Effector memory CD8-positive, alpha-beta T cell (primary cell): ENCODE data around the gene DNAJB4.
"Not testable (repeated sequence)": the region's sequence is repeated elsewhere in the genome, so short reads cannot be mapped to it uniquely, and the experiment has no call there.

Experiments
- ATAC-seq: fragments of 150-1000 bp; cut with Tn5 transposase; replicated peaks from 2 replicates; pipeline ENCODE4 v1.10.0; 2021; ENCODE audit warnings: mild to moderate bottlenecking, moderate library complexity
- DNase-seq, 3 experiments: peaks; one replicate each; pipeline ENCODE4 v3.0.0; 2021
- H3K27ac Mint-ChIP-seq, 2 donors: one replicate each; pipeline ENCODE4 v1.8.0; 2022; ENCODE audit warnings: mild to moderate bottlenecking in 2 of 2, mixed read lengths in 2 of 2, moderate library complexity in 2 of 2
- H3K27me3 Mint-ChIP-seq, 2 donors: one replicate each; pipeline ENCODE4 v1.8.0; 2022; ENCODE audit warnings: mixed read lengths in 2 of 2
- H3K36me3 Mint-ChIP-seq: one replicate; pipeline ENCODE4 v1.8.0; 2022; ENCODE audit warnings: mild to moderate bottlenecking, moderate library complexity, mixed read lengths; ENCODE audit not compliant: insufficient read depth
- H3K4me1 Mint-ChIP-seq, 2 donors: one replicate each; pipeline ENCODE4 v1.8.0; 2022; ENCODE audit warnings: low read depth in 2 of 2, mixed read lengths in 2 of 2
- H3K4me3 Mint-ChIP-seq, 2 donors: one replicate each; pipeline ENCODE4 v1.8.0; 2022; ENCODE audit warnings: mild to moderate bottlenecking in 2 of 2, mixed read lengths in 2 of 2, moderate library complexity in 2 of 2
- H3K9me3 Mint-ChIP-seq, 2 donors: one replicate each; pipeline ENCODE4 v1.8.0; 2022; ENCODE audit warnings: mixed read lengths in 2 of 2

The DNAJB4 gene

GRCh38 chr1:78003070-78003746 is 1.5 kb upstream of the DNAJB4 start:
- Mint-ChIP-seq H3K4me3 (peak overlapping the region in 1 of 2 donors; percentile 95), H3K36me3 (peaks cover 15% of the 10 kb centered on the region), H3K27me3 (no peaks in the 10 kb centered on the region), H3K4me1 (peaks cover 8 to 26% of the 10 kb centered on the region in 2 donors), H3K9me3 (no peaks in the 10 kb centered on the region), H3K27ac (peak overlapping the region; percentile 97 to 100)
- ATAC-seq (no peak), DNase-seq (no peak)

GRCh38 chr1:78003882-78004718 is 639 bp upstream of the DNAJB4 start:
- Mint-ChIP-seq H3K27me3 (no peaks in the 10 kb centered on the region), H3K4me3 (peak overlapping the region; percentile 87 to 95), H3K36me3 (peaks cover 15% of the 10 kb centered on the region), H3K4me1 (peaks cover 8 to 26% of the 10 kb centered on the region in 2 donors), H3K27ac (peak overlapping the region; percentile 97 to 100), H3K9me3 (no peaks in the 10 kb centered on the region)
- DNase-seq (peak; percentile 6 to 34 (median 13)), ATAC-seq (peak; percentile 48)

- H3K36me3 Mint-ChIP-seq = peaks cover 15% of the 10 kb centered on the region
- DNase-seq = no peak
- no peaks in the 10 kb centered on the region for H3K27me3 Mint-ChIP-seq
- H3K27ac Mint-ChIP-seq = peak overlapping the region; percentile 97 to 100
- peak overlapping the region; percentile 87 to 95 for H3K4me3 Mint-ChIP-seq
- peaks cover 8 to 26% of the 10 kb centered on the region in 2 donors for H3K4me1 Mint-ChIP-seq
- no peak for ATAC-seq
- H3K9me3 Mint-ChIP-seq = no peaks in the 10 kb centered on the region
Measured at GRCh38 chr1:78005448-78005722, 646 bp downstream of the DNAJB4 start.

- H3K36me3 Mint-ChIP-seq = peaks cover 15% of the 10 kb centered on the region
- H3K4me3 Mint-ChIP-seq = peak overlapping the region; percentile 87 to 95
- DNase-seq (no peak), ATAC-seq (no peak)
- peak overlapping the region; percentile 97 to 100 for H3K27ac Mint-ChIP-seq
- no peaks in the 10 kb centered on the region for H3K9me3 Mint-ChIP-seq
- H3K27me3 Mint-ChIP-seq = no peaks in the 10 kb centered on the region
- peaks cover 8 to 26% of the 10 kb centered on the region in 2 donors for H3K4me1 Mint-ChIP-seq
Measured at GRCh38 chr1:78005755-78006154, 1.0 kb downstream of the DNAJB4 start.

- ATAC-seq = no peak
- Mint-ChIP-seq H3K4me1 (peaks cover 8 to 26% of the 10 kb centered on the region in 2 donors), H3K9me3 (no peaks in the 10 kb centered on the region), H3K27me3 (no peaks in the 10 kb centered on the region), H3K4me3 (no peak overlapping the region), H3K36me3 (peaks cover 15% of the 10 kb centered on the region), H3K27ac (no peak overlapping the region)
- no peak for DNase-seq
Measured at GRCh38 chr1:78006521-78006920, 1.8 kb downstream of the DNAJB4 start.

GRCh38 chr1:78007677-78008341 is 3.1 kb downstream of the DNAJB4 start:
- H3K27ac Mint-ChIP-seq = peak overlapping the region in 1 of 2 donors; percentile 22
- peaks cover 15% of the 10 kb centered on the region for H3K36me3 Mint-ChIP-seq
- ATAC-seq = no peak
- no peaks in the 10 kb centered on the region for H3K27me3 Mint-ChIP-seq
- H3K4me3 Mint-ChIP-seq = no peak overlapping the region
- DNase-seq = no peak
- H3K9me3 Mint-ChIP-seq = no peaks in the 10 kb centered on the region
- H3K4me1 Mint-ChIP-seq = peaks cover 8 to 22% of the 10 kb centered on the region in 2 donors

- ATAC-seq = no peak
- H3K27ac Mint-ChIP-seq = no peak overlapping the region
- H3K27me3 Mint-ChIP-seq = no peaks in the 10 kb centered on the region
- H3K4me1 Mint-ChIP-seq = peaks cover 6 to 22% of the 10 kb centered on the region in 2 donors
- no peak for DNase-seq
- H3K36me3 Mint-ChIP-seq = peaks cover 7% of the 10 kb centered on the region
- no peaks in the 10 kb centered on the region for H3K9me3 Mint-ChIP-seq
- H3K4me3 Mint-ChIP-seq = no peak overlapping the region
Measured at GRCh38 chr1:78009276-78009675, 4.5 kb downstream of the DNAJB4 start.

- ATAC-seq (no peak), DNase-seq (no peak)
- no peaks in the 10 kb centered on the region for H3K9me3 Mint-ChIP-seq
- H3K4me1 Mint-ChIP-seq = peaks cover 4 to 24% of the 10 kb centered on the region in 2 donors
- H3K27me3 Mint-ChIP-seq = no peaks in the 10 kb centered on the region
- H3K36me3 Mint-ChIP-seq = peaks cover 5% of the 10 kb centered on the region
- no peak overlapping the region for H3K27ac Mint-ChIP-seq
- no peak overlapping the region for H3K4me3 Mint-ChIP-seq
Measured at GRCh38 chr1:78009836-78010235, 5.1 kb downstream of the DNAJB4 start.

- peaks cover 11% of the 10 kb centered on the region for H3K36me3 Mint-ChIP-seq
- DNase-seq = no peak
- no peak overlapping the region for H3K27ac Mint-ChIP-seq
- H3K9me3 Mint-ChIP-seq = no peaks in the 10 kb centered on the region
- H3K27me3 Mint-ChIP-seq = no peaks in the 10 kb centered on the region
- H3K4me3 Mint-ChIP-seq = no peak overlapping the region
- no peak for ATAC-seq
- H3K4me1 Mint-ChIP-seq = peaks cover under 1 to 14% of the 10 kb centered on the region in 2 donors
Measured at GRCh38 chr1:78011050-78011449, 6.3 kb downstream of the DNAJB4 start.

- H3K36me3 Mint-ChIP-seq = peaks cover 15% of the 10 kb centered on the region
Measured at GRCh38 chr1:78015148-78015547, 10.4 kb downstream of the DNAJB4 start.

GRCh38 chr1:78019024-78019423 is 14.3 kb downstream of the DNAJB4 start:
- H3K27ac Mint-ChIP-seq = no peak overlapping the region
- ATAC-seq (no peak), DNase-seq (no peak)
- H3K36me3 Mint-ChIP-seq = peaks cover 15% of the 10 kb centered on the region
- no peaks in the 10 kb centered on the region for H3K27me3 Mint-ChIP-seq
- H3K4me1 Mint-ChIP-seq = peaks cover 0 to 4% of the 10 kb centered on the region in 2 donors
- no peaks in the 10 kb centered on the region for H3K9me3 Mint-ChIP-seq
- H3K4me3 Mint-ChIP-seq = no peak overlapping the region

More at GRCh38 chr1:78015148-78015547, 10.4 kb downstream of the DNAJB4 start:
- H3K9me3 Mint-ChIP-seq = no peaks in the 10 kb centered on the region
- DNase-seq (no peak), ATAC-seq (no peak)
- no peak overlapping the region for H3K27ac Mint-ChIP-seq
- peaks cover 0 to 4% of the 10 kb centered on the region in 2 donors for H3K4me1 Mint-ChIP-seq
- no peaks in the 10 kb centered on the region for H3K27me3 Mint-ChIP-seq
- H3K4me3 Mint-ChIP-seq = no peak overlapping the region

GRCh38 chr1:78021134-78021533 is 16.4 kb downstream of the DNAJB4 start:
- peak overlapping the region in 1 of 2 donors; percentile 23 for H3K27ac Mint-ChIP-seq
- H3K27me3 Mint-ChIP-seq, DNase-seq, H3K36me3 Mint-ChIP-seq, H3K9me3 Mint-ChIP-seq, H3K4me3 Mint-ChIP-seq, ATAC-seq, H3K4me1 Mint-ChIP-seq: not testable (repeated sequence)

- DNase-seq (no peak), ATAC-seq (no peak)
- Mint-ChIP-seq H3K27me3 (peaks cover 10 to 20% of the 10 kb centered on the region in 2 donors), H3K36me3 (no peaks in the 10 kb centered on the region), H3K27ac (no peak overlapping the region), H3K4me1 (no peaks in the 10 kb centered on the region), H3K4me3 (no peak overlapping the region), H3K9me3 (no peaks in the 10 kb centered on the region)
Measured at GRCh38 chr1:78029793-78030192, 25.1 kb downstream of the DNAJB4 start.
